ENCODE results near the gene MSRB1. TPM values are rescaled to one million over a fixed set of nuclear protein-coding genes. Genes with fewer than 3 reads are reported as not detected.

Gene MSRB1
- total and polyA plus RNA-seq, 7 donors: 17.8 to 136 (median 35.7) TPM

DNA sequence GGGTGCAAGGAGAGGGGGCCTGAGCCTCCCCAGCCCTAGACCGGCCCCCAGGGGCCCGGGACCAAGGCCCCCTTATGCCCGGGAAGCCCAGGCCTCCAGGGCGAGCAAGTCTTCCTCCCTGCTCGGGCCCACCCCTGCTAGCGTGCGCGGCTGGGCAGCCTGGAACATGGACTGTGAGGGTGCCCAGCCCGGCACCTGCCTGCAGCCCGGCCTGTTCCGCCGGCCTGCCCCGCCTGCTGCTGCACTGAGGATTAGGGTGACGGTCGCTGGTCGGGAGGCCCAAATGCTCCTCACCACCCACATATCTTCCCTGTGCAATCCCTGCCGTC, 30.8 kb downstream of the MSRB1 start:
- peaks cover 8 to 73% (median 35%) of the 10 kb centered on the region in 3 donors for H3K27me3 ChIP-seq
- no peak for DNase-seq
- no peak overlapping the region for H3K27ac ChIP-seq
- no peak overlapping the region for H3K4me3 ChIP-seq
- H3K4me1 ChIP-seq: no peaks in the 10 kb centered on the region
- 29 to 70% methylated on average over 17 of the region's 17 CpGs for WGBS, 2 donors
- intact Hi-C loops (cut with DNase I): no loop called here
- TF ChIP-seq POLR2A (IDR thresholded peaks at IDR 0.05) (no peak), POLR2AphosphoS5 (IDR thresholded peaks at IDR 0.05) (no peak), EP300 (IDR thresholded peaks at IDR 0.05) (no peak)
- TF ChIP-seq, protein P1, sequence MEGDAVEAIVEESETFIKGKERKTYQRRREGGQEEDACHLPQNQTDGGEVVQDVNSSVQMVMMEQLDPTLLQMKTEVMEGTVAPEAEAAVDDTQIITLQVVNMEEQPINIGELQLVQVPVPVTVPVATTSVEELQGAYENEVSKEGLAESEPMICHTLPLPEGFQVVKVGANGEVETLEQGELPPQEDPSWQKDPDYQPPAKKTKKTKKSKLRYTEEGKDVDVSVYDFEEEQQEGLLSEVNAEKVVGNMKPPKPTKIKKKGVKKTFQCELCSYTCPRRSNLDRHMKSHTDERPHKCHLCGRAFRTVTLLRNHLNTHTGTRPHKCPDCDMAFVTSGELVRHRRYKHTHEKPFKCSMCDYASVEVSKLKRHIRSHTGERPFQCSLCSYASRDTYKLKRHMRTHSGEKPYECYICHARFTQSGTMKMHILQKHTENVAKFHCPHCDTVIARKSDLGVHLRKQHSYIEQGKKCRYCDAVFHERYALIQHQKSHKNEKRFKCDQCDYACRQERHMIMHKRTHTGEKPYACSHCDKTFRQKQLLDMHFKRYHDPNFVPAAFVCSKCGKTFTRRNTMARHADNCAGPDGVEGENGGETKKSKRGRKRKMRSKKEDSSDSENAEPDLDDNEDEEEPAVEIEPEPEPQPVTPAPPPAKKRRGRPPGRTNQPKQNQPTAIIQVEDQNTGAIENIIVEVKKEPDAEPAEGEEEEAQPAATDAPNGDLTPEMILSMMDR (IDR thresholded peaks at IDR 0.05): no peak
- no peaks in the 10 kb centered on the region for H3K36me3 ChIP-seq
- no peaks in the 10 kb centered on the region for H3K9me3 ChIP-seq

DNA sequence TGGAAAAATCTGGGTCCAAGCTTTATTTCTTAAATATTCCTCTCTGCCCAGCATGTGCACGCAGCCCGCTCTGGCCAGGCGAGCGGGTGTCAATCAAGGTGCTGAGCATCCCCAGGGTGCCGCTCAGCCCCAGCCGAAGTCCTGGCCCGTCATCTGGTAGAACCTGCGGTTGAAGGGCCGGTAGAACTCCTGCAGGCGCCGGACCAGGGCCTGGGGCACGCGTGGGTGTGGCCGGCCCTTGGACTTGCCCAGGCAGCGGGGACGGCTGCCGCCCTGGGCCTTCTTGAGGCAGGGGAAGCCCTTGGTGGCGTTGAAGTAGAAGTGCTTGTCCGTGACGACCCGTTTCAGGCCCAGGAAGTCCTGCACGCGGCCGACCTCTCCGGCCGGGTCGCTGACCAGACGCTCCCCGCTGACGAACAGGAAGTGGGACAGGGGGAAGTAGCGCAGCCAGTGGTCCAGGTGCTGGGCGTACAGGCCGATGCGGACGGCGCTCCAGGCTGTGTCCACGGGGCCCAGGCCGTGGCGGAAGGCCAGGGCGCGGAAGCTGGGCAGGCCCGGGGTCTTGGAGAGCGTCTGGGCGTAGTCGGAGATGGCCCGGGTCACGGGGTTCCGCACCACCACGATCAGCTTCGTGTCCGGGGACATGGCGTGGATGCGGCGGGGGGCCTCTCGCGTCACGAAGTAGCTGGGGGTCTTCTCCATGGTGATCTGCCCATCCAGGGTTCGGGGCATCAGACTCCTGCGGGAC, 31.4 kb downstream of the MSRB1 start:
- no peak for DNase-seq
- Histone ChIP-seq H3K4me3 (no peak overlapping the region), H3K4me1 (no peaks in the 10 kb centered on the region), H3K27me3 (peaks cover 7 to 71% (median 33%) of the 10 kb centered on the region in 3 donors), H3K36me3 (no peaks in the 10 kb centered on the region), H3K27ac (no peak overlapping the region), H3K9me3 (no peaks in the 10 kb centered on the region)
- 86 to 90% methylated on average over 59 of the region's 59 CpGs for WGBS, 2 donors
- TF ChIP-seq EP300 (IDR thresholded peaks at IDR 0.05) (no peak), POLR2A (IDR thresholded peaks at IDR 0.05) (no peak), POLR2AphosphoS5 (IDR thresholded peaks at IDR 0.05) (no peak)
- TF ChIP-seq, protein P1 (IDR thresholded peaks at IDR 0.05): no peak
- intact Hi-C loops (cut with DNase I): no loop called here

DNA sequence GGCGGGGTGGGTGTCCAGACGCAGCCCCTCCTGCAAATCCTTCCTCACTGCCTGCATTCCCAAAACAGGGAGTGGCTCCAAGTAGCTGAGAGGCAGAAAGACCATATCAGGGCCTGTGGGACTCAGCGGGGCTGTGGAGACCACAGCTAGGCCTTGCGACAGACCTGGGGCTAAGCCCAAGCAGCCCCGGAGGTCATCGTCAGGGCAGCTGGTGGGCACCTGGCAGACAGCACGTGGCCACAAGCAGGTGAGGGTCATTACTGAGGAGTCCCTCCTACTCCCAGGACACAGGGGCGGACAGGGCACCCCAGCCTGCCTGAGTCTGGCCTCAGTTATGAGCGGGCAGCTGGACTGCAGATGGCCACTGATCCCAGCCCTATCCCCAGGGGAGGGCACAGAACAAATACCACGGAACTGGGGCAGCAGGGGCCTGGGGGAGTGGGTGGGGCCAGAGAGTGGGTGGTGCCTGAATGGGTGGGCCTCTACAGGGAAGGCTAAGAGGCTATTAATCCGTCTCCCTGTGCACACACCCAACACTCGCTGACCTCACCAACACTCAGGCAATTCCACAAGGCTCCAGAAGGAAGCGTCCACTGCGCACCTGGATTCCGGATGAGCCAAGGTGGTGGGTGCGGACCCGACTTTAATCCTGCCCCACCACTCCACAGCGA, 33.3 kb downstream of the MSRB1 start:
- Histone ChIP-seq H3K4me1 (no peaks in the 10 kb centered on the region), H3K9me3 (no peaks in the 10 kb centered on the region), H3K36me3 (no peaks in the 10 kb centered on the region), H3K27me3 (peaks cover 3 to 58% (median 26%) of the 10 kb centered on the region in 3 donors), H3K4me3 (no peak overlapping the region), H3K27ac (no peak overlapping the region)
- DNase-seq: no peak
- TF ChIP-seq EP300 (IDR thresholded peaks at IDR 0.05) (no peak), POLR2A (IDR thresholded peaks at IDR 0.05) (no peak), POLR2AphosphoS5 (IDR thresholded peaks at IDR 0.05) (no peak)
- TF ChIP-seq, protein P1 (IDR thresholded peaks at IDR 0.05): no peak
- 40 to 69% methylated on average over 18 of the region's 18 CpGs for WGBS, 2 donors
- intact Hi-C loops (cut with DNase I): no loop called here

DNA sequence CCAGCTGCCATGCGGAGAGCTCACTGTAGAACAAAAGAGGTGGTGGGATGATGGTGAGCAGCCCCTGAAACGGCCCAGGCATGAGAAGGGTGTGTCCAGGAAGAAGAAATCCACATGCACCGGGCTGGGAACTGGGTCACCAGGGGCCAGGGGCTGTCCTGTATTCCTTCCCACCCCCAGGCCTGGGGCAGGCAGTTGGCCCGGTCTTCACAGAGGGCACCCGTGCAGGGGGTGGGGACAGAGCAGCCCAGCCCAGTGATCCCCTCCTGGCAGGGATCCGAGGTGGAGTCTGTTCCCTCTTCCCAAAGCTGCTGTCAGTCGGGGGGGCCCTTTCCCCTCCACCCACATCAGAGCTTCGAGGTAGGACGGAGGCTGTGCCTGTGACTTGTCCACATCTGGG, 34.0 kb downstream of the MSRB1 start:
- 51 to 64% methylated on average over 9 of the region's 9 CpGs for WGBS, 2 donors
- no peaks in the 10 kb centered on the region for H3K4me1 ChIP-seq
- TF ChIP-seq EP300 (IDR thresholded peaks at IDR 0.05) (no peak), POLR2A (IDR thresholded peaks at IDR 0.05) (no peak), POLR2AphosphoS5 (IDR thresholded peaks at IDR 0.05) (no peak)
- TF ChIP-seq, protein P1 (IDR thresholded peaks at IDR 0.05): no peak
- no peak overlapping the region for H3K27ac ChIP-seq
- peaks cover 3 to 57% (median 26%) of the 10 kb centered on the region in 3 donors for H3K27me3 ChIP-seq
- H3K9me3 ChIP-seq: no peaks in the 10 kb centered on the region
- DNase-seq: no peak
- no peak overlapping the region for H3K4me3 ChIP-seq
- H3K36me3 ChIP-seq: no peaks in the 10 kb centered on the region
- intact Hi-C loops (cut with DNase I): no loop called here

Measured in sigmoid colon (tissue), 7 donors.